Astrocyte of the hippocampus (primary cell): ENCODE measurements around the gene CRADD.

Experiments used
- DNase-seq: peaks from one replicate; pipeline ENCODE4 v3.0.0; 2011; ENCODE audit warnings: low read depth, low spot score

Gene CRADD

DNA sequence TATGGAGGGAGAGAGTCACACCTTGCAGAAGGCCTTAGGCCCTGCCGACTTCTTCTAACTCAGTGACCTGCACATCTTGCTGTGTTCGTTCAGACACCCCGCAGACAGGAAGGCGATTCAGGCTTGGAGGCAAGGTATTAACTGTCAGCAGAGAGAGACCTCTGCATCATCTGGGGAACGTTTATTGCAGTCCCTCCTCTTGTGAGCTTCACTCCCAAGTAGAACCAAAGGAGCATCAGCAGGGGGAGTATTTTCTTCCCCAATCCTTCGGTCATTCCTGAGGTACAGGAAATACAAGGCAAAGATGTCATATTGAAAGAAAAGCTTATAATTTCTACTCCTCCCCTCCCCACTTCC, 217.9 kb downstream of the CRADD start:
- no peak for DNase-seq

DNA sequence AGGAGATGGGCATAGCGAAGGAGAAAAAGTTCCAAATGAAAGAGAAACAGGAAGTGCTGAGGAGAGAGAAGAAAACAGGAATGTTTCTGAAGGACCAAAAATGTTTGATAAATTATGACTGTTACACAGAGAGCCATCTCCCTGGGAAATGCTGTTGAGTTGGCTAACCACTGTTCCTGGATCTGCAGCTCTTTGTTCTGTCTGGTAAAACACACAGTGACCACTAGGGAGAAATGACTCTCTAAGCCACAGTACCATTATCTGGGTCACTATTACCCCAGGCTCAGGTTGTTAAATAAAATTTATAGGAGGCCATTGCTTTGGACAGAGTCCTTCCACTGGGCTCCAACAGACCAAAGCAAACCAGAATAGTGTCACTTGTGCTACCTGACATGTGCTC, 219.3 kb downstream of the CRADD start:
- no peak for DNase-seq

DNA sequence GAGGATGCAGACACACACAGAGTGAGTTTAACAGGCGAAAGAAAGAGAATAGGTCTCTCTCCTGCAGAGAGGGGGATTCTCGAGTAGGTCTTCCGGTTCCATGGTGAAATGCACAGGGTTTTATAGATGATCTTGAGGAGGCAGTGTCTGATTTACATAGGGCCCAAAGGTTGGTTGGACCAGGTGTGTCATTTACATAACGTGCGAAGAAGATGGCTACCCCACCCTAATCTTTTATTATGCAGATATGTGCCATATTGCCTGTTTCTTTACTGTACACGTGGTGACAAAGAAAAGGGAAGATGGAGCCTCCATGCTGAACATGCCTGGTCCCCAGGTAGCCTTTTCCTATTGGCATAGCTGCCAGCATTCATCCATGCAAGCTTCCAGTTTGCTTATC, 219.8 kb downstream of the CRADD start:
- DNase-seq = no peak

DNA sequence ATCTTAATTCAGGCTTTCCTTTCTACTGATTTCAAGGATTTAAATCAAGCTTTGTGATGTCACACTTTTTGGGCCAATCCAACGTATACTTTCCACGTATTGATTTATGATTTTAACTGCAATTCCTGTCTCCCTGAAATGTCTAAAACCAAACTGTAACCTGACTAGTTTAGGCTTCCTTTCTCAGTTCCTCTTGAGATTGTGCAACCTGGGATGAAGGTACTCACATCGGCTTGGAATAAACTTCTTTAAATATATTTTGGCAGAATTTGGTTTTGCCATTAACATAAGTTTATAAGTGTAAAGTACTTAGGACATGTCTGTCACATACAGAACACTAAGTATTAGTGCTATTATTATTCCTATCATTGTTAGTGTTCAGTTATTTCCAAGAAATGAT, 224.6 kb downstream of the CRADD start:
- no peak for DNase-seq

DNA sequence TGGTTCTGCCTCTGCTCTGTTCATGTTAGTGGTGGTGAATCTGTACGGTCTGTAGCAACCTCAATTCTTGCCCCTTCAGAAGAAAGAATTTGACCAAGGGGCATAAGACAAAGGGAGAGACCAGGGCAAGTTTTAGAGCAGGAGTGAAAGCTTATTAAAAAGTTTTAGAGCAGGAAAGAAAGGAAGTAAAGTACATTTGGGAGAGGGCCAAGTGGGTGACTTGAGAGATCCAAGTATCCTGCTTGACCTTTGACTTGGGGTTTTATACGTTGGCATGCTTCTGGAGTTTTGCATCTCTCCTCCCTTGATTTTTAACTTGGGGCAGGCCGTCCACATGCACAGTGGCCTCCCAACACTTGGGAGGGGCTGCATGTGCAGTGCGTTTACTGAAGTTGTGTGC, 225.0 kb downstream of the CRADD start:
- DNase-seq = no peak

DNA sequence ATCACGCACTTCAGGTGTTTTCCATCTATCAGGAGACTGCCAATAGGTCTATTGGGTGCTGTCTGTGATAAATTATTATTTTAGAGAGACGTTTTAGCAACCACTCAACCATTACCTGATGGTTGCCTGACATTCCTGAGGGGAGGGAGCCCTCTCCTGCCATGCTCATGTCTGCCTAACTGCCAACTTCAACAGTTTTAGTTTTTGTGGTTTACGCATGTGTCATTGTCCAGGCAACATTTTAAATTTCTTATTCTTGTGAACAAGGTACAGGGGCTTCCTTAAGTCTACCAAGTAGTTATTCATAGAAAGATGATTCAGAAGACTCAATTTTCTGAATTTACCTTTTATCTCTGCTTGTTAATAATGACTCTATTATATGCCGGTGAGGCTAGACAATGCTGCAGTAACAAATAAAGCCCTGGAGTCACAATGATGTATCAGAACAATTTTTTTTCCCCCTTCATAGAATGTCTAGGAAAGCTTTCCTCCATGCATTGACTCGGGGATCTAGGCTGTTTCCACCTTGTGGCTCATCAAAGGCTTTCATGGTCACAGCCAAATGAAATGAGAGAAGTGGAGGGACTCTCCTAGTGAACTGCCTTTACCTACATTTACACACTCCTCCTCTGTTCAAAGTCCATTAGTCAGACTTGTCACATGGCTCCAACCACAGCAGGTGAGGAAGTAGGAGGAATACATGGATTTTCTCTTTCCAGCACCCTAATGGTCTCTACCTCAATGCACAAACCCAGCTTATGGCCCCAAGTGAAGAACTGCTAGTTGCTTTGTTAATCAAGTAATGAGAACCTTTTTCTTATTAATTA, 225.8 kb downstream of the CRADD start:
- no peak for DNase-seq

DNA sequence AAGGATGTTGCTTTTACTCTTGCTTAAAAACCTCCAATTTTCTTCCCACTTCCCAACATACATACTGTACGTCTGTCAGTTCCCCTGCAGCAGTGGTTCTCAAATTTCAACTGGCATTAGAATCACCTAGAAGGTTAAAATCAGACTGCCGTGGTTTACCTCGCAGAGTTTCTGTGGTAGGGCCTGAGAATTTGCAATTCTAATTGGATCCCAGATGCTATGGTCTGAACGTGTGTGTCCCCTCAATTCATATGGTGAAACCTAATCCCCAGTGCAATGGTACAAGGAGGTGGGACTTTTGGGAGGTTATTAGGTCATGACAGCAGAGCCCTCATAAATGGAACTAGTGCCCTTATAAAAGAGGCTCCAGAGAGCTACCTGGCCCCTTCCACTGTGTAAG, 226.9 kb downstream of the CRADD start:
- no peak for DNase-seq

DNA sequence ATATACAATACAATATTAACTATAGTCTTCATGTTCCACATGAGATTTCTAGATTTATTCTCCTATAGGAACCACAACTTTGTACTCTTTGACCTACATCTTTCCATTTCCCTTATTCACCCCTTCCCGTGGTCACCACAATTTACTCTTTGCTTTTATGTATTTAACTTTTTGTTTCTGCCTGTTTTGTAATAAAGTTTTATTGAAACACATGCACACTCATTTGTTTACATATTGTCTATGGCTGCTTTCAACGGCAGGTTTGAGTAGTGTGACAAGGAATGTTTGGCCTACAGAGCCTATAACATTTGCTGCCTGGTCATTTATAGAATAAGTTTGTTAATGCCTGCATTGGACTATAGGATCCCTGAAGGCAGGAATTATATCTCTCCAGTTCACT, 231.1 kb downstream of the CRADD start:
- no peak for DNase-seq

DNA sequence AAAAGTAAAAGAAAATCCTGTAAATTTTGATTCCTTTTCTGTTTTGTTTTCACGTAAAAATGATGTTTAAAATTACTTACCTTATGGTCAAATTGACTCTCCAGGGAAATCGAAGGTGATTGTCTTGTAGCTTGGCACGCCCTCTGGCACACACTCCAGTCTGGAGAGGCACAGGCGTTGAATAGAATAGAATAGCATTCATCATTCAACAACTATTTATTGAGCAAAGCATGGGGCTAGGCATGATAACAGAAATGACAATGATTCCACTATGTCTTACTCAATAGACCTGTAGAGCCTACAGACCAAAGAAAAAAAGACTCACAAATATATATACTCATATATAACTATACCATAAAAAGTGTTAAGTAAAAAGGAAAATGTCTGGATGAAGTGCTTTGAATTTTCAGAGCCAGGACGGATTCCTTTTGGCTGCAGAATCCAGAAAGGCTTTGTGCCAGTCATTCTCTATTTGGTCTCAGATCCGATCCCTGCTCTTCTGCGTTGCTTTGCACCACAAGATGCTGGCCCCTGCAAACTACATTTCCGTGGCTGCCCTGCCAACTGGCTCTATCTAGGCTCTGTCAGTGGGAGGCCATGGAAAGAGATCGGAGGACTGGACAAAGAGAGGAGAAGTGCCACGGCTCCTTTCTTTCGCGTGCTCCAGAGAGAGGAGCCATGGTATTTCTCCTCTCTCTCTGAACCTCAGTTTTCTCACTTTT, 231.8 kb downstream of the CRADD start:
- peak; percentile 20 for DNase-seq

DNA sequence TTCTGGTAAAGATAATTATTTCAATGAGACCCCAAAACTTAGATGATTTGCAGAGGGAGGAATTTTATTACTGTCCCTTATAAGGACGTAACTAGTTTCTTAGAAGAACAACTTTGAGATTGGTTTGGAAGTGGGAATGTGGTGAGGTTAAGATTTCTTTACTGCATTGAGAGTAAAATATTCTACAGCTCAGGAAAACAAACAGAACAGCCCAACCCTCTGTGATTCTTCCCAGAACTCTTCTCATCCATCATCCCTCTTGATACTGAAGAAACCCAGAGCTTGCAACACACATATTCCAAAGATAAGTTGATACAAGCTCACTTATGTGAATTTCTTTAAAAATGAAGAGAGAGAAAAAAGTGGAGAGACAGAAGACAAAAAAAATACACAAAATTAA, 234.2 kb downstream of the CRADD start:
- no peak for DNase-seq

DNA sequence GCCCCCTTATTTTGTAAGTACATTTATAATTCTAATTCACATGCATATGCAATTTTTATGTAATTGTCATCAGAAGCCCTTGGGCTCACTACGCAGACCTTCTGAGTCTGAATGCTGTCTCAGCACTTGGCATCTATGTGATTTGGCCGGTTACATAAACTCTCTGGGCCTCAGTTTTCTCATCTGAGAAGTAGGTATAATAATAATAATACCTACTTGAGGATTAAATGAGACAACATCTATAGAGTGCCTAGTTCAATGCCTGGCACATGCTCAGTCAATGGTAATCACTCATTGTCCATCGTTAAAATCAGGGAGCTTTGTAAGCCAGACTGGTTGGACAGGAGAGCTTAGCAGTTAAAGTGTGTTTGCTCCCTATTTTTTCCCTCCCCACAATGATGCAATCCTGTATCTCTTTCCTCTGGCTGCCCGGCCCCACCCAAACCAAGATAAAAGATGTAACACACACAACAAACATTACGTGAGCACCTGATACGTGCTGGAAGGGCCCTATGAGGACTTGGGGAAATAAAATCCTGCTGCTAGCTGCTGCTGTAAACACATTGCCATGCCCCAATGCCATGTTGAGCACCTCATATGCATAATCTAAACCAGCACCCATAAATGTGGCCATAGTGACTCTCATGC, 235.0 kb downstream of the CRADD start:
- DNase-seq = no peak

DNA sequence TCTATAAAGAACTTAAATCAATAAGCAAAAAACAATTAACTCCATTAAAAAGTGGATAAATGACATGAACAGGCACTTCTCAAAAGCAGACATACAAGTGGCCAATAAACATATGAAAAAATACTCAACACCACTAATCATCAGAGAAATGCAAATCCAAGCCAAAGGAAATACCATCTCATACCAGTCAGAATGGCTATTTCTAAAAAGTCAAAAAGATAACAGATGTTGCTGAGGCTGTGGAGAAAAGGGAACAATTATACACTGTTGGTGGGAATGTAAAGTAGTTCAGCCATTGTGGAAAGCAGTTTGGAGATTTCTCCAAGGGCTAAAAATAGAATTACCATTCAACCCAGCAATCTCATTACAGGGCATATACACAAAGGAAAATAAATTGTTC, 236.7 kb downstream of the CRADD start:
- DNase-seq = peak; percentile 70

DNA sequence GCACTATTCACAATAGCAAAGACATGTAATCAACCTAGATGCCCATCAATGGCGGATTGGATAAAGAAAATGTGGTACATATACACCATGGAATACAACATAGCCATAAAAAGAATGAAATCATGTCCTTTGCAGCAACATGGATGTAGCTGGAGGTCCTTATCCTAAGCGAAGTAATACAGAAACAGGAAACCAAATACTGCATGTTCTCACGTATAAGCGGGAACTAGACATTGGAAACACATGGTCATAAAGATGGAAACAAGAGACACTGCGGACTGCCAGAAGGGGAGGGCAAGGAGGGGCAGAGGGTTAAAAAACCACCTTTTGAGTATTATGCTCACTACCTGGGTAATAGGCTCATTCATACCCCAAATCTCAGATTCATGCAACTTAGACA, 237.1 kb downstream of the CRADD start:
- DNase-seq = no peak

DNA sequence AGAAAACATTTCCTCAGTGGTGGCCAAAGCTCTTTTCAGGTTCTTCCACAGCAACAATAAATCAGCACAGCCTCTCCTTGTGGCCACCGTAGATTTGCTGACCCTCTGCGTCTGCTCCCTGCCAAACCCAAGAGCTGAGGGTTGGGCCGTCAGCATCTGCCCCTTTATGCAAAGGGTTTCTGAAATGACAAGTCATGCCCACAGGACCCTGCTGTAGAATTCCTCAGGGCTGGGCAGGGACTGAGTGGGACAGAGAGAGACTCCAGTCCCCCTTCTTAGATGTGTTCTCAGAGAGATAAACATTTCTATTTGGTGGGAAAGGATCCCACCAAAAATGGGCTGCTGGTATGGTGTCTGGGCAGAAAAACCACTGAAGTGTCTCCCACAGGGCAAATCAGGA, 238.2 kb downstream of the CRADD start:
- DNase-seq = no peak

DNA sequence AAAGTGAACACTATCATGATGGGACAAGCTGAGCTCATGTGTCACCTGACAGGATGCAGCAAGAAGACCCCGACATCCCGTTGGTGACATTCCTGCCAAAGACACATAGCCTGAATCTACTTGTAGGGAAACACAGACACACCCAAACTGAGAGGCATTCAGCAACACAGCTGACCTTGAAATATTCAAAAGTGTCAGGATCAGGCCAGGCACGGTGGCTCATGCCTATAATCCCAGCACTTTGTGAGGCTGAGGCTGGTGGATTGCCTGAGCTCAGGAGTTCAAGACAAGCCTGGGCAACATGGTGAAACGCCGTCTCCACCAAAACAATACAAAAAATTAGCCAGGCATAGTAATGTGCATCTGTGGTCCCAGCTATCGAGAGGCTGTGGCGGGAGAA, 239.2 kb downstream of the CRADD start:
- DNase-seq = no peak

DNA sequence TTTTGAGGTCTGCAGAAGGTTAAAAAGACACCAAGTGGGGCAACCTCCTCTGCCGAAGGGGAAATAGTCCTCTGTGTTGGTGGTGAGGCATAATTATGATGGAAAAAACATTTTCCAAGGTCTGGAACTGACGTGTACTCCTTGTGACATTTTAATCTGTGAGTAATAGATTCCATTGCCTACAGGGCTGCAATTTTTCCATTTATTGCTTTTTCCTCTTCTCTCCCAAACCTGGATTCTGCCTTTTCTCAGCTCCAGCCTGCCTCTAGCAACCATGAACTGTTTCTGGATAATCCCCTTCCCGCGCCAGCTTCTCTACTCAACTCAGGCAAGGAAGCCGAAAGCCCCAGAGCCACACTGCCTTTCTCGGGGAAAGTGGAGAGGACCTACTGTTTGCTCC, 241.1 kb downstream of the CRADD start:
- DNase-seq = no peak

DNA sequence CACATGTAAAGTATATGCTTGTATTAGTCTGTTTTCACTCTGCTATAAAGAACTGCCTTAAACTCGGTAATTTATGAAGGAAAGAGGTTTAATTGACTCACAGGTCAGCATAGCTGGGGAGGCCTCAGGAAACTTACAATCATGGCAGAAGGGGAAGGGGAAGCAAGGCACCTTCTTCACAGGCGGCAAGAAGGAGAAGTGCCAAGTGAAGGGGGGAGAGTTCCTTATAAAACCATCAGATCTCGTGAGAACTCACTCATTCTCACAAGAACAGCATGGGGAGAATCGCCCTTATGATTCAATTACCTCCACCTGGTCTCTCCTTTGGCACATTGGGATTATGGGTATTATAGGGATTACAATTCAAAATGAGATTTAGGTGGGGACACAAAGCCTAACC, 241.7 kb downstream of the CRADD start:
- no peak for DNase-seq

DNA sequence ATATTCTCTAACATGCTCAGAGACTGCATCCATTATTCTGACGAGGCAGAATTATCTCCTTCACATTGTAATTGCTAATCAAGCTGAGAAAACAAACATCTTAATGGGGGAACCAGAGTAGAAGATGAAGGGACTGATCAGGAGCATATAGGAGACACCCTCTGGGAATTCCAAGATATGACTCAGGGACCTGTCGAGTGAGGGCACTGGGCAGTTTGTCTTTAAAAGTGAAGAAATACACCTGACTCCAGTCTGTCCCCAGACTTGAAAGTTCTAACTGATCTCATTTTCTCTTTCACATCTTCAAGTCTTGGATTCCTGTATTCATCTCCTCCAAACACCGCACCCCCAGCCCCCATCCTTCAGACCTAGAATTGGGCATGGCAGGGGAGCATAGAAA, 244.3 kb downstream of the CRADD start:
- DNase-seq = no peak

DNA sequence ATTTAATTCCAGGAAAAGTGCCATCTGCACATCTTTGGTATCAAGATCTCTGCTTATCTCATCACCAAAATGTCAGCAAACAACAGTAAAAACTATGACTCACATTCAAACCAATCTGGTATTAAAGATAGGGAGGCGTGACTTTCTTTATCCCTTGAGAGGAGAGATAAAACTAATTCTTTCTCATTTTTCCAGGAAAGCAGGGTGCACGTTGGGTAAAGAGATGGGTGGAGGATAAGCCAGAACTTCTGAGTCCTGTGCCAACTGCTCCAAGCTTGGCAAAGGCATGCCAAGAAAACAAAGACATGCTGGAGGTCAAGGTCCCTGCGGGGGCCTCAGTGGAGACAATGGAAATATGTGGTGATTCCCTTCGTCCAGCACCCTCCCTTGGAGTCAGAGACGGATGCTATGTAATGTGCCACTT, 245.4 kb downstream of the CRADD start:
- no peak for DNase-seq

DNA sequence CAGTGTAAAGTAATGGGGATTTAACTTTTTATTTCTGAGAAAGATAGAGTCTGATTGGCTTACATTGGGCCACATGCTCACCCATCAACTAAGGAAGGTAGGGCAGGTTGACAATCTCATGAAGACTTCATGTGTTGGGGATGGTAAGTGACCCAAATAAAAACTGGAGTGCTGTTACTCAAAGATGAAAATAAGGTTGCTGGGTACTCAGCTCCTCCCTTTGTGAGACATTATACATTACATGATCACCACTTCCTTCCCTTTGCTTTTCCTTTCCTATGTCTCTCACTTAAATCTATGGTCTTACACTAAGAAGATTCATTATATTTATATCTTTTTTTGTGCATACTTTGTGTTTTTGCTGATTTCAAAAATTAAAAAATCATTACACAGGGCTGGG, 247.2 kb downstream of the CRADD start:
- DNase-seq = no peak

DNA sequence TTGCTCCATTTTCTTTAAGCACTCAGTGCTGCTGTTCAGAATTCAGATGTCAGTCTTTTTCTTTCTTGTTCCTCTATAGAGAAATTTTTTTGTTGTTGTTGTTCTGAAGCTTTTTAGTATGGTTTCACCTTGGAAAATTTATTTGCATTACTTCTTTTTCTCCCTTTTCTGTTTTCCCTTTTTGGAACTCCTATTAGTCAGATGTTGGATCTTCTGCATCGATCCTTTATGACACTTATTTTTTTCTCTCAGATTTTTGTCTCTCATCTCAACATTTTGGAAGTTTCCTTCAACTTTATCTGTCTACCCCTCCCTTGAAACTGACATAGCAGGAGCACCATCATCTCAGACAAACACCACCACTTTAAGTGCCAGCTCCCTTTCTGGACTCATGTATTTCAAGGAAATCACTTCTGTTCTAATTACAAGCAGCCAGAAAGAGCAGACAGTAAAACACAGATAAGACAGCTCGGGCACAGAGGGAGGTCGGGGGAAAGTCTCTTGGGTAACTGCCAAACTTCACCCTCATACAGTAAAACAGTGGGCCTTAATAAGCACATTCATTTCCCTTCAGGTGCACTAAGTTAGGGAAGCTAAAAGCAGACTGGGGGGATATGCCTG, 248.5 kb downstream of the CRADD start:
- no peak for DNase-seq

DNA sequence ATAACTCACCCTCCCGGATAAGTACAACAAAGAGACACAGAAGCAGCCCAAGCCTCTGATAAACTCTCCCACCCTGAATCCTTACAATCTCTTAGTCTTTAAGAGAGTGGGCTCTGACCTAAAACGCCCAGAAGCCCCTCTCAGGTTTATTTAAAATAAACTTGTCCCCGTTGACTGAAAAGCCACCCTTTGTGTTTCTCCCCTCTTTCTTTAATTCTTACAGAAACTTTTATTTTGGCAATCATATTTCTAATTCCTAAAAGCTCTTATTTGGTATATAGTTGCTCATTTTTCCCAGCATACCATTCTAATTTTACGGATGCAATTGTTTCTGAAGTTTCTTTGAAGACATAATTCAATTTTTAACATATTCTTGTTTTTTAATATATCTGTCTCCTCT, 249.1 kb downstream of the CRADD start:
- DNase-seq = no peak
